OCI-LY3 (cell line): ENCODE results near the gene CFI.

Source experiments
- H2AFZ ChIP-seq: fragments of 200-600, 300-600 bp; shearing (Covaris generic); 2 replicates; pipeline ENCODE4 v1.6.0; 2014; ENCODE audit warnings: antibody characterized with exemption, low read depth, low read length
- H3K27ac ChIP-seq: fragments of 200-600, 300-600 bp; sonication (generic); 2 replicates; pipeline ENCODE4 v1.5.1; 2014; ENCODE audit warnings: mild to moderate bottlenecking, low read length, moderate library complexity, mixed read lengths
- H3K27me3 ChIP-seq: fragments of 200-600, 300-600 bp; sonication (generic); 2 replicates; pipeline ENCODE4 v1.6.1; 2014; ENCODE audit warnings: low read depth, low read length, mixed read lengths
- H3K36me3 ChIP-seq: fragments of 200-600, 300-600 bp; sonication (generic); replicated peaks from 2 replicates; pipeline ENCODE3; 2014; ENCODE audit warnings: low read depth, low read length, mixed read lengths
- H3K4me1 ChIP-seq: fragments of 300-600, 200-600 bp; sonication (generic); 2 replicates; pipeline ENCODE4 v1.6.1; 2014; ENCODE audit warnings: low read length, mixed read lengths
- H3K4me2 ChIP-seq: fragments of 200-600, 300-600 bp; sonication (generic); 2 replicates; pipeline ENCODE4 v1.6.1; 2014; ENCODE audit warnings: low read length, mixed read lengths
- H3K4me3 ChIP-seq: fragments of 300-600, 200-600 bp; sonication (generic); 2 replicates; pipeline ENCODE4 v1.5.1; 2014; ENCODE audit warnings: antibody characterized with exemption, mild to moderate bottlenecking, low read length, moderate library complexity
- H3K79me2 ChIP-seq: fragments of 300-600, 200-600 bp; shearing (Covaris generic); 2 replicates; pipeline ENCODE4 v1.6.1; 2014; ENCODE audit warnings: mild to moderate bottlenecking, low read length, mixed read lengths
- H3K9ac ChIP-seq: fragments of 300-600, 200-600 bp; shearing (Covaris generic); 2 replicates; pipeline ENCODE4 v1.6.0; 2014; ENCODE audit warnings: mild to moderate bottlenecking, low read length, moderate library complexity
- H3K9me3 ChIP-seq: fragments of 200-600, 300-600 bp; shearing (Covaris generic); 2 replicates; pipeline ENCODE4 v1.6.1; 2014; ENCODE audit warnings: low read length, mixed read lengths; ENCODE audit not compliant: insufficient read depth
- H4K20me1 ChIP-seq: fragments of 200-600, 300-600 bp; sonication (generic); 2 replicates; pipeline ENCODE4 v1.6.1; 2016; ENCODE audit warnings: low read length, mixed read lengths; ENCODE audit not compliant: insufficient read depth
- CTCF ChIP-seq: fragments of 200-600, 300-600 bp; sonication (generic); IDR thresholded peaks from 2 replicates; pipeline ENCODE4 v1.5.1; 2014; ENCODE audit warnings: antibody characterized with exemption, low read length, low read depth
- EZH2phosphoT487 ChIP-seq: fragments of 200-600 bp; shearing (Covaris generic); IDR thresholded peaks from 2 replicates; pipeline ENCODE4 v1.6.1; 2018; ENCODE audit warnings: antibody characterized with exemption, mixed run types, low read depth

Gene CFI

GRCh38 chr4:109754093-109754857 lies 47.5 kb downstream of the CFI start:
- TF ChIP-seq CTCF, result no peak
- TF ChIP-seq EZH2phosphoT487, result no peak
- Histone ChIP-seq H3K4me2 (no peak overlapping the region), H3K9me3 (no peaks in the 10 kb centered on the region)

GRCh38 chr4:109752525-109752924 lies 49.3 kb downstream of the CFI start:
- H3K9me3 ChIP-seq, result no peaks in the 10 kb centered on the region
- no peak overlapping the region for H3K4me3 ChIP-seq
- H3K4me1 ChIP-seq, result no peaks in the 10 kb centered on the region
- no peak overlapping the region for H3K27ac ChIP-seq
- no peaks in the 10 kb centered on the region for H3K79me2 ChIP-seq
- no peaks in the 10 kb centered on the region for H4K20me1 ChIP-seq
- no peaks in the 10 kb centered on the region for H3K27me3 ChIP-seq
- no peak overlapping the region for H3K4me2 ChIP-seq
- no peak for TF ChIP-seq CTCF
- no peak for TF ChIP-seq EZH2phosphoT487
- H3K36me3 ChIP-seq, result no peaks in the 10 kb centered on the region
- H3K9ac ChIP-seq, result no peak overlapping the region
- no peak overlapping the region for H2AFZ ChIP-seq

More at GRCh38 chr4:109754093-109754857, 47.5 kb downstream of the CFI start:
- Histone ChIP-seq H3K27ac (no peak overlapping the region), H4K20me1 (no peaks in the 10 kb centered on the region), H3K4me1 (no peaks in the 10 kb centered on the region), H3K27me3 (no peaks in the 10 kb centered on the region), H3K79me2 (no peaks in the 10 kb centered on the region), H3K9ac (no peak overlapping the region), H2AFZ (no peak overlapping the region), H3K4me3 (no peak overlapping the region), H3K36me3 (no peaks in the 10 kb centered on the region)

GRCh38 chr4:109751852-109752251 lies 49.9 kb downstream of the CFI start:
- Histone ChIP-seq H3K27ac (no peak overlapping the region), H3K27me3 (no peaks in the 10 kb centered on the region), H3K9me3 (no peaks in the 10 kb centered on the region), H3K4me2 (no peak overlapping the region), H3K4me1 (no peaks in the 10 kb centered on the region), H3K9ac (no peak overlapping the region), H3K36me3 (no peaks in the 10 kb centered on the region), H2AFZ (no peak overlapping the region), H3K79me2 (no peaks in the 10 kb centered on the region), H4K20me1 (no peaks in the 10 kb centered on the region), H3K4me3 (no peak overlapping the region)
- TF ChIP-seq EZH2phosphoT487, result no peak
- no peak for TF ChIP-seq CTCF

- H3K4me2 ChIP-seq, result no peak overlapping the region
- TF ChIP-seq EZH2phosphoT487 (no peak), CTCF (no peak)
- H3K9ac ChIP-seq, result no peak overlapping the region
- H3K4me1 ChIP-seq, result no peaks in the 10 kb centered on the region
- no peaks in the 10 kb centered on the region for H3K79me2 ChIP-seq
- H3K27ac ChIP-seq, result no peak overlapping the region
- no peaks in the 10 kb centered on the region for H3K36me3 ChIP-seq
- H3K4me3 ChIP-seq, result no peak overlapping the region
- no peaks in the 10 kb centered on the region for H3K27me3 ChIP-seq
- no peaks in the 10 kb centered on the region for H3K9me3 ChIP-seq
- no peak overlapping the region for H2AFZ ChIP-seq
- no peaks in the 10 kb centered on the region for H4K20me1 ChIP-seq
Measured at GRCh38 chr4:109750652-109751244, 51.1 kb downstream of the CFI start.
